Measurements from ENCODE around the gene ELMO3. TPM values are rescaled to one million over a fixed set of nuclear protein-coding genes. Genes with fewer than 3 reads are reported as not detected.

Gene ELMO3
- total RNA-seq, 2 donors from 2014 or later, result 24.1 to 40.5 TPM

GRCh38 chr16:67202956-67203493 lies 4.1 kb downstream of the ELMO3 start:
- no peak overlapping the region for H3K4me3 ChIP-seq
- H3K4me1 ChIP-seq, result peaks cover 24% of the 10 kb centered on the region
- no peaks in the 10 kb centered on the region for H3K9me3 ChIP-seq
- WGBS, 2 donors, result 89 to 97% methylated on average over 5 to 22 of the region's 23 CpGs
- intact Hi-C loops (cut with DNase I), result no loop called here
- ATAC-seq (no peak), DNase-seq (no peak)
- no peak overlapping the region for H3K27ac ChIP-seq
- peaks cover 16 to 29% of the 10 kb centered on the region in 2 donors for H3K36me3 ChIP-seq (replicated peaks in 1 of 2; ENCODE audit: insufficient read depth in 1 of 2, low read depth in 2 of 2)
- TF ChIP-seq POLR2A (IDR thresholded peaks at IDR 0.05) (no peak), CTCF (IDR thresholded peaks at IDR 0.05) (no peak)
- no peaks in the 10 kb centered on the region for H3K27me3 ChIP-seq

- Histone ChIP-seq H3K36me3 (replicated peaks in 1 of 2; ENCODE audit: insufficient read depth in 1 of 2, low read depth in 2 of 2) (peaks cover 16 to 29% of the 10 kb centered on the region in 2 donors), H3K4me1 (peaks cover 14% of the 10 kb centered on the region), H3K9me3 (no peaks in the 10 kb centered on the region), H3K27ac (no peak overlapping the region), H3K27me3 (no peaks in the 10 kb centered on the region), H3K4me3 (no peak overlapping the region)
- TF ChIP-seq POLR2A (IDR thresholded peaks at IDR 0.05) (no peak), CTCF (IDR thresholded peaks at IDR 0.05) (no peak)
- intact Hi-C loops (cut with DNase I), result no loop called here
- 89% methylated on average over 4 of the region's 4 CpGs; no CpG with 5 or more reads in 1 of the 2 donors for WGBS, 2 donors
- DNase-seq (no peak), ATAC-seq (no peak)
Observed at GRCh38 chr16:67204076-67204475, 5.1 kb downstream of the ELMO3 start.

GRCh38 chr16:67206129-67206837 lies 7.4 kb downstream of the ELMO3 start:
- Histone ChIP-seq H3K27ac (no peak overlapping the region), H3K4me3 (no peak overlapping the region), H3K36me3 (replicated peaks in 1 of 2; ENCODE audit: insufficient read depth in 1 of 2, low read depth in 2 of 2) (peaks cover 16 to 27% of the 10 kb centered on the region in 2 donors), H3K4me1 (no peaks in the 10 kb centered on the region), H3K9me3 (no peaks in the 10 kb centered on the region), H3K27me3 (no peaks in the 10 kb centered on the region)
- ATAC-seq (no peak), DNase-seq (no peak)
- intact Hi-C loops (cut with DNase I), result no loop called here
- TF ChIP-seq POLR2A (IDR thresholded peaks at IDR 0.05) (no peak), CTCF (IDR thresholded peaks at IDR 0.05) (no peak)
- WGBS, 2 donors, result 88 to 91% methylated on average over 8 of the region's 8 CpGs

- no peaks in the 10 kb centered on the region for H3K4me1 ChIP-seq
- intact Hi-C loops (cut with DNase I), result no loop called here
- H3K9me3 ChIP-seq, result no peaks in the 10 kb centered on the region
- peaks cover 16 to 21% of the 10 kb centered on the region in 2 donors for H3K36me3 ChIP-seq (replicated peaks in 1 of 2; ENCODE audit: insufficient read depth in 1 of 2, low read depth in 2 of 2)
- no peak overlapping the region for H3K4me3 ChIP-seq
- DNase-seq, result no peak
- no peak for ATAC-seq
- no peaks in the 10 kb centered on the region for H3K27me3 ChIP-seq
- H3K27ac ChIP-seq, result no peak overlapping the region
- 95 to 100% methylated on average over 1 to 3 of the region's 3 CpGs for WGBS, 2 donors
- TF ChIP-seq POLR2A (IDR thresholded peaks at IDR 0.05) (no peak), CTCF (IDR thresholded peaks at IDR 0.05) (no peak)
Observed at GRCh38 chr16:67206838-67207248, 7.9 kb downstream of the ELMO3 start.
